HepG2 (cell line): ENCODE measurements around the gene CADM2. TPM values are rescaled to one million over a fixed set of nuclear protein-coding genes. Genes with fewer than 3 reads are reported as not detected.

ENCODE experiments used
- ATAC-seq: fragments of 200-7000 bp; cut with Tn5 transposase; 3 replicates; pipeline ENCODE4 v1.9.1; 2020; ENCODE audit warnings: mild to moderate bottlenecking, moderate library complexity
- BruUV-seq: library from RNA; stranded (reverse); fragments of 400-500 nt; replicated peaks from 2 replicates; lab custom pipeline; 2021; lab: Mats Ljungman, UMichigan
- CTCF ChIA-PET: fragments of 300-600 bp; formaldehyde crosslinking; extraction: SDS; loops from one replicate; lab custom pipeline; 2021; ENCODE audit warnings: low total read pairs, inconsistent platforms, low intra/inter-chr PET ratio; lab: Yijun Ruan, JAX
- POLR2A ChIA-PET: fragments of 350-600 bp; sonication (Branson Sonifier 250); formaldehyde crosslinking; loops from one replicate; lab custom pipeline; 2020; ENCODE audit warnings: antibody characterized with exemption, inconsistent platforms; lab: Yijun Ruan, JAX
- DNase-seq: peaks from one replicate; pipeline ENCODE4 v3.0.0-alpha.2; 2015; ENCODE audit warnings: low spot score
- FAIRE-seq: peaks from 3 replicates; lab custom pipeline; 2011; peaks lifted over from hg19 to GRCh38; lab: Jason Lieb, UNC
- H2AFZ ChIP-seq: one replicate; pipeline ENCODE4 v1.6.1; 2011; ENCODE audit warnings: low read length, inconsistent platforms
- H3K27ac ChIP-seq: fragments of 300-600 bp; 3 replicates; pipeline ENCODE4 v1.8.0; 2011; ENCODE audit warnings: mixed run types, mild to moderate bottlenecking, mixed read lengths, low read length, inconsistent platforms; ENCODE audit not compliant: insufficient read depth; ENCODE audit errors: extremely low read length
- H3K27me3 ChIP-seq, 2 experiments: fragments of 200-600 bp in 1 of 2; 2 replicates in 1 of 2; 3 replicates in 1 of 2; pipeline versions ENCODE4 v1.6.0 to v1.8.0; 2011; ENCODE audit warnings: low read length in 2 of 2, mild to moderate bottlenecking in 2 of 2, moderate library complexity in 2 of 2, inconsistent platforms in 1 of 2; ENCODE audit not compliant: insufficient read depth in 2 of 2, control insufficient read depth in 1 of 2
- H3K36me3 ChIP-seq, 2 experiments: fragments of 200-600 bp in 1 of 2; replicated peaks in 1 of 2; 2 replicates in 1 of 2; 3 replicates in 1 of 2; pipeline versions ENCODE4 v1.5.1 to v1.8.0; 2011; ENCODE audit warnings: low read length in 2 of 2, inconsistent platforms in 1 of 2; ENCODE audit not compliant: insufficient read depth in 2 of 2, control insufficient read depth in 1 of 2
- H3K4me1 ChIP-seq: 2 replicates; pipeline ENCODE4 v1.5.1; 2012; ENCODE audit warnings: low read length, inconsistent platforms; ENCODE audit not compliant: insufficient read depth
- H3K4me2 ChIP-seq: 2 replicates; pipeline ENCODE4 v1.6.0; 2011; ENCODE audit warnings: low read depth, low read length, inconsistent platforms
- H3K4me3 ChIP-seq, 3 experiments: fragments of 200-600 bp in 1 of 3; sonication (generic), shearing (Covaris generic) in 1 of 3; replicated peaks in 1 of 3; 2 replicates each; pipeline ENCODE4 v1.5.1; 2011 to 2016; ENCODE audit warnings: low read length in 3 of 3, inconsistent platforms in 2 of 3, low read depth in 2 of 3, mild to moderate bottlenecking in 2 of 3, control low read depth in 1 of 3, mixed read lengths in 1 of 3; ENCODE audit not compliant: insufficient read depth in 1 of 3
- H3K79me2 ChIP-seq: one replicate; pipeline ENCODE4 v1.6.1; 2011; ENCODE audit warnings: low read length, inconsistent platforms; ENCODE audit not compliant: insufficient read depth
- H3K9ac ChIP-seq: 2 replicates; pipeline ENCODE4 v1.6.0; 2011; ENCODE audit warnings: mild to moderate bottlenecking, low read depth, low read length, inconsistent platforms; ENCODE audit not compliant: insufficient read depth
- H3K9me3 ChIP-seq: 2 replicates; pipeline ENCODE4 v1.5.1; 2012; ENCODE audit warnings: mild to moderate bottlenecking, low read length
- H4K20me1 ChIP-seq: 2 replicates; pipeline ENCODE4 v1.6.0; 2011; ENCODE audit warnings: inconsistent platforms, mild to moderate bottlenecking, low read length, moderate library complexity; ENCODE audit not compliant: insufficient read depth
- FIP1L1 ChIP-seq: fragments of 200-400 bp; formaldehyde crosslinking; IDR thresholded peaks from 2 replicates; pipeline ENCODE4 v1.6.1; 2018; ENCODE audit warnings: low read depth, mild to moderate bottlenecking, low read length, moderate library complexity, borderline replicate concordance; ENCODE audit not compliant: insufficient read depth
- GABPB1 ChIP-seq: IDR thresholded peaks from 2 replicates; pipeline ENCODE4 v1.6.1; 2016; ENCODE audit warnings: mild to moderate bottlenecking, missing genetic modification reagents, moderate library complexity, missing compliant biosample characterization
- KDM6A ChIP-seq: IDR thresholded peaks from 2 replicates; pipeline ENCODE4 v1.6.1; 2016; ENCODE audit warnings: low read depth
- NAIF1 ChIP-seq: sonication (generic); formaldehyde crosslinking; IDR thresholded peaks from 2 replicates; pipeline ENCODE4 v1.5.0; 2020; ENCODE audit warnings: mild to moderate bottlenecking, missing genetic modification reagents, borderline replicate concordance
- PHF8 ChIP-seq: sonication (generic); formaldehyde crosslinking; IDR thresholded peaks from 2 replicates; pipeline ENCODE4 v1.5.0; 2020; ENCODE audit warnings: missing genetic modification reagents
- RFX5 ChIP-seq: IDR thresholded peaks from 2 replicates; pipeline ENCODE4 v1.6.1; 2011; ENCODE audit warnings: low read depth, low read length, improper control_type of control experiment
- SAP130 ChIP-seq: IDR thresholded peaks from 2 replicates; pipeline ENCODE4 v1.6.1; 2016; ENCODE audit warnings: low read depth
- SIX4 ChIP-seq: sonication (generic); formaldehyde crosslinking; IDR thresholded peaks from 2 replicates; pipeline ENCODE4 v1.4.0; 2020; ENCODE audit warnings: missing genetic modification reagents
- SOX5 ChIP-seq: IDR thresholded peaks from 2 replicates; pipeline ENCODE4 v1.6.1; 2016; ENCODE audit warnings: borderline replicate concordance
- XRCC5 ChIP-seq: fragments of 200-400 bp; formaldehyde crosslinking; optimal IDR thresholded peaks from 2 replicates; pipeline ENCODE3; 2017; ENCODE audit warnings: mild to moderate bottlenecking, low read length
- ZEB1 ChIP-seq: IDR thresholded peaks from 2 replicates; pipeline ENCODE4 v1.6.1; 2012; ENCODE audit warnings: mild to moderate bottlenecking, low read depth, inconsistent platforms; ENCODE audit not compliant: insufficient replicate concordance
- ZNF337 ChIP-seq: sonication (generic); formaldehyde crosslinking; IDR thresholded peaks from 2 replicates; pipeline ENCODE4 v1.5.1; 2020; ENCODE audit warnings: missing genetic modification reagents, low read depth, mild to moderate bottlenecking, borderline replicate concordance
- ZNF75D ChIP-seq: sonication (generic); formaldehyde crosslinking; IDR thresholded peaks from 2 replicates; pipeline ENCODE4 v1.8.1; 2023; ENCODE audit warnings: missing genetic modification reagents, mild to moderate bottlenecking, borderline replicate concordance
- ZSCAN21 ChIP-seq: sonication (generic); formaldehyde crosslinking; IDR thresholded peaks from 2 replicates; pipeline ENCODE4 v1.8.0; 2022; ENCODE audit warnings: mild to moderate bottlenecking, missing genetic modification reagents, moderate library complexity, borderline replicate concordance
- ZSCAN25 ChIP-seq: sonication (generic); formaldehyde crosslinking; IDR thresholded peaks from 2 replicates; pipeline ENCODE4 v1.8.0; 2022; ENCODE audit warnings: mild to moderate bottlenecking, missing genetic modification reagents
- WGBS: methylation state at CpG from one replicate; pipeline ENCODE4 v1.1.6; 2017; ENCODE audit warnings: low lambda C conversion rate; 5-methylcytosine and 5-hydroxymethylcytosine counted together
- in situ Hi-C: cut with HindIII; loops from 2 replicates; pipeline ENCODE4 v1.10.0; 2017; ENCODE audit warnings: low pct_unique_long_range_greater_than_20kb; ENCODE audit not compliant: extremely low pct_ligation_motif_present
- intact Hi-C: fragments of 100-400 bp; cut with micrococcal nuclease; formaldehyde crosslinking; loops from one replicate; pipeline ENCODE4 v1.10.0; 2022; ENCODE audit not compliant: unreplicated experiment
- polyA plus RNA-seq, 8 experiments: library from polyadenylated mRNA; depleted of rRNA in 3 of 8; stranded (reverse) in 7 of 8; unstranded in 1 of 8; fragments of >200 nt; fragmentation: Illumina TruSeq in 4 of 8; extraction: Trizol in 4 of 8; gene quantifications; 2 replicates each; pipeline versions ENCODE4 v1.2.1 to v1.2.3, GENCODE V29; 2011 to 2016; ENCODE audit warnings: low read depth in 4 of 8, missing spikeins in 1 of 8, mixed read lengths in 1 of 8; ENCODE audit not compliant: insufficient read depth in 1 of 8
- total RNA-seq, 5 experiments: library from RNA; depleted of rRNA; stranded (reverse); fragments of >200 nt; fragmentation: Illumina TruSeq; extraction: Trizol; gene quantifications; 2 replicates each; pipeline ENCODE4 v1.2.3, GENCODE V29; 2016; ENCODE audit warnings: low read depth in 1 of 5
- TF ChIP-seq, protein P1 (sequence below): sonication (generic); formaldehyde crosslinking; IDR thresholded peaks from 2 replicates; pipeline ENCODE4 v1.4.0; 2020; ENCODE audit warnings: mild to moderate bottlenecking, missing genetic modification reagents, borderline replicate concordance
- TF ChIP-seq, protein P2 (sequence below): sonication (generic); formaldehyde crosslinking; IDR thresholded peaks from 2 replicates; pipeline ENCODE4 v1.5.0; 2020; ENCODE audit warnings: mild to moderate bottlenecking, missing genetic modification reagents
- TF ChIP-seq, protein P3 (sequence below): sonication (generic); formaldehyde crosslinking; IDR thresholded peaks from 2 replicates; pipeline ENCODE4 v1.8.0; 2022; ENCODE audit warnings: missing genetic modification reagents, mild to moderate bottlenecking, borderline replicate concordance

CADM2 gene
- total and polyA plus RNA-seq, 2 of the 13 experiments (the other 11 are each of a cell fraction or from before 2014, with no cell fraction given): not detected

DNA sequence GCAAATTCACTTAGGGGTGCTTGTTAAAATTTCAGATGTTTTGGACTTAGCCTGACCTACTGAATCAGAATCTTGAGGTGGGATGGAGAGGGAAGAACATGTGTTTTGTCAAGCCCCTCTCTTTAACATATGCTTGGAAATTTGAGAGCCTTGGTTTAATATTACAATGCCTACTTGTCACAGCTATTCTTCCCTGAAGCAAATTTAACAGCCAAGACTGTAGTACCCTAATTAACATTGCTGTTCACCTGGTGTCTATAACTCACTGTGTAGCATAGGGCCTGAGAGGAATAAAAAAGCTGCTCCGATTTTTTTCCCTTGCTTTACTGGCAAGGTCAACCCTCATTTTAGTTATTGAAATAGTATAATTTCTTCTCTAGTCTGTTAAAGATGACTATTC lies 880.1 kb downstream of the CADM2 start:
- TF ChIP-seq FIP1L1 (no peak), SOX5 (CRISPR knock-in tag) (no peak), SAP130 (no peak), ZNF337 (CRISPR knock-in tag) (no peak), KDM6A (CRISPR knock-in tag) (no peak), RFX5 (no peak), GABPB1 (no peak), SIX4 (CRISPR knock-in tag) (no peak), NAIF1 (CRISPR knock-in tag) (no peak), ZSCAN21 (CRISPR knock-in tag) (no peak), PHF8 (no peak), XRCC5 (no peak), ZEB1 (no peak), ZNF75D (CRISPR knock-in tag) (no peak), ZSCAN25 (CRISPR knock-in tag) (no peak)
- TF ChIP-seq, protein P1, sequence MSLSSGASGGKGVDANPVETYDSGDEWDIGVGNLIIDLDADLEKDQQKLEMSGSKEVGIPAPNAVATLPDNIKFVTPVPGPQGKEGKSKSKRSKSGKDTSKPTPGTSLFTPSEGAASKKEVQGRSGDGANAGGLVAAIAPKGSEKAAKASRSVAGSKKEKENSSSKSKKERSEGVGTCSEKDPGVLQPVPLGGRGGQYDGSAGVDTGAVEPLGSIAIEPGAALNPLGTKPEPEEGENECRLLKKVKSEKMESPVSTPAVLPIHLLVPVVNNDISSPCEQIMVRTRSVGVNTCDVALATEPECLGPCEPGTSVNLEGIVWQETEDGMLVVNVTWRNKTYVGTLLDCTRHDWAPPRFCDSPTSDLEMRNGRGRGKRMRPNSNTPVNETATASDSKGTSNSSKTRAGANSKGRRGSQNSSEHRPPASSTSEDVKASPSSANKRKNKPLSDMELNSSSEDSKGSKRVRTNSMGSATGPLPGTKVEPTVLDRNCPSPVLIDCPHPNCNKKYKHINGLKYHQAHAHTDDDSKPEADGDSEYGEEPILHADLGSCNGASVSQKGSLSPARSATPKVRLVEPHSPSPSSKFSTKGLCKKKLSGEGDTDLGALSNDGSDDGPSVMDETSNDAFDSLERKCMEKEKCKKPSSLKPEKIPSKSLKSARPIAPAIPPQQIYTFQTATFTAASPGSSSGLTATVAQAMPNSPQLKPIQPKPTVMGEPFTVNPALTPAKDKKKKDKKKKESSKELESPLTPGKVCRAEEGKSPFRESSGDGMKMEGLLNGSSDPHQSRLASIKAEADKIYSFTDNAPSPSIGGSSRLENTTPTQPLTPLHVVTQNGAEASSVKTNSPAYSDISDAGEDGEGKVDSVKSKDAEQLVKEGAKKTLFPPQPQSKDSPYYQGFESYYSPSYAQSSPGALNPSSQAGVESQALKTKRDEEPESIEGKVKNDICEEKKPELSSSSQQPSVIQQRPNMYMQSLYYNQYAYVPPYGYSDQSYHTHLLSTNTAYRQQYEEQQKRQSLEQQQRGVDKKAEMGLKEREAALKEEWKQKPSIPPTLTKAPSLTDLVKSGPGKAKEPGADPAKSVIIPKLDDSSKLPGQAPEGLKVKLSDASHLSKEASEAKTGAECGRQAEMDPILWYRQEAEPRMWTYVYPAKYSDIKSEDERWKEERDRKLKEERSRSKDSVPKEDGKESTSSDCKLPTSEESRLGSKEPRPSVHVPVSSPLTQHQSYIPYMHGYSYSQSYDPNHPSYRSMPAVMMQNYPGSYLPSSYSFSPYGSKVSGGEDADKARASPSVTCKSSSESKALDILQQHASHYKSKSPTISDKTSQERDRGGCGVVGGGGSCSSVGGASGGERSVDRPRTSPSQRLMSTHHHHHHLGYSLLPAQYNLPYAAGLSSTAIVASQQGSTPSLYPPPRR: no peak
- TF ChIP-seq, protein P2, sequence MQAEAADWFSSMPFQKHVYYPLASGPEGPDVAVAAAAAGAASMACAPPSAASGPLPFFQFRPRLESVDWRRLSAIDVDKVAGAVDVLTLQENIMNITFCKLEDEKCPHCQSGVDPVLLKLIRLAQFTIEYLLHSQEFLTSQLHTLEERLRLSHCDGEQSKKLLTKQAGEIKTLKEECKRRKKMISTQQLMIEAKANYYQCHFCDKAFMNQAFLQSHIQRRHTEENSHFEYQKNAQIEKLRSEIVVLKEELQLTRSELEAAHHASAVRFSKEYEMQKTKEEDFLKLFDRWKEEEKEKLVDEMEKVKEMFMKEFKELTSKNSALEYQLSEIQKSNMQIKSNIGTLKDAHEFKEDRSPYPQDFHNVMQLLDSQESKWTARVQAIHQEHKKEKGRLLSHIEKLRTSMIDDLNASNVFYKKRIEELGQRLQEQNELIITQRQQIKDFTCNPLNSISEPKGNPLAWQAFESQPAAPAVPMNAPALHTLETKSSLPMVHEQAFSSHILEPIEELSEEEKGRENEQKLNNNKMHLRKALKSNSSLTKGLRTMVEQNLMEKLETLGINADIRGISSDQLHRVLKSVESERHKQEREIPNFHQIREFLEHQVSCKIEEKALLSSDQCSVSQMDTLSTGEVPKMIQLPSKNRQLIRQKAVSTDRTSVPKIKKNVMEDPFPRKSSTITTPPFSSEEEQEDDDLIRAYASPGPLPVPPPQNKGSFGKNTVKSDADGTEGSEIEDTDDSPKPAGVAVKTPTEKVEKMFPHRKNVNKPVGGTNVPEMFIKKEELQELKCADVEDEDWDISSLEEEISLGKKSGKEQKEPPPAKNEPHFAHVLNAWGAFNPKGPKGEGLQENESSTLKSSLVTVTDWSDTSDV (CRISPR knock-in tag): no peak
- TF ChIP-seq, protein P3, sequence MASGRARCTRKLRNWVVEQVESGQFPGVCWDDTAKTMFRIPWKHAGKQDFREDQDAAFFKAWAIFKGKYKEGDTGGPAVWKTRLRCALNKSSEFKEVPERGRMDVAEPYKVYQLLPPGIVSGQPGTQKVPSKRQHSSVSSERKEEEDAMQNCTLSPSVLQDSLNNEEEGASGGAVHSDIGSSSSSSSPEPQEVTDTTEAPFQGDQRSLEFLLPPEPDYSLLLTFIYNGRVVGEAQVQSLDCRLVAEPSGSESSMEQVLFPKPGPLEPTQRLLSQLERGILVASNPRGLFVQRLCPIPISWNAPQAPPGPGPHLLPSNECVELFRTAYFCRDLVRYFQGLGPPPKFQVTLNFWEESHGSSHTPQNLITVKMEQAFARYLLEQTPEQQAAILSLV: no peak
- 3% methylated on average over 1 of the region's 1 CpG for WGBS

More for the DNA sequence above, 880.1 kb downstream of the CADM2 start:
- Histone ChIP-seq H3K36me3 (no peaks in the 10 kb centered on the region), H3K9me3 (no peaks in the 10 kb centered on the region), H3K4me2 (no peak overlapping the region), H3K4me3 (no peak overlapping the region), H3K4me1 (no peaks in the 10 kb centered on the region), H3K79me2 (no peaks in the 10 kb centered on the region), H4K20me1 (no peaks in the 10 kb centered on the region), H3K27me3 (no peaks in the 10 kb centered on the region), H3K27ac (no peak overlapping the region), H3K9ac (no peak overlapping the region), H2AFZ (no peak overlapping the region)
- no peak for ATAC-seq
- no peak for DNase-seq
- no TSS peak for BruUV-seq
- ChIA-PET POLR2A (no interaction called here), CTCF (no interaction called here)
- intact Hi-C loops (no loop called here), in situ Hi-C loops (no loop called here)
- no peak for FAIRE-seq
